ENCODE measurements around the gene TNKS1BP1.

The TNKS1BP1 gene

GRCh38 chr11:57324154-57324885 is 432 bp downstream of the TNKS1BP1 start:
- DNase-seq (ENCODE audit: low spot score), result peak; percentile 77
- in situ Hi-C loops (cut with MboI; ENCODE audit: low pct_unique_long_range_greater_than_20kb, low sequenced_read_pairs, unreplicated experiment), result no loop called here
- no peak for TF ChIP-seq CTCF (IDR thresholded peaks at IDR 0.05; ENCODE audit: extremely low read depth, insufficient read depth, missing control alignments)

DNA sequence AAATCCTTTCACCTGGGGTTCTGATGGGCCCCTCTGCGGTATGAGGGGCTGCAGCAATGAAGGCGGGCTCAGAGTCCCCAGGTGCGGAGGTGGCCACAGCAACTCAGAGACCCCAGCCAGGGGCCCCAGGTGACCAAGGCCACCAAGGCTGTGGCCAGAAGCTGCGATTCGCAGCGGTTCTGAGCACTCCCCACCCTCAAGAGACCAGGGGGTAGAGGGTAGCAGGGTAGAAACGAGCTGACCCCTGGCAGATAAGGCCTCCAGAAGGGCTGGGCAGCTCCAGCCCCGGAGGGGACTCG is 948 bp downstream of the TNKS1BP1 start:
- in situ Hi-C loops (cut with MboI; ENCODE audit: low pct_unique_long_range_greater_than_20kb, low sequenced_read_pairs, unreplicated experiment), result no loop called here
- TF ChIP-seq CTCF (IDR thresholded peaks at IDR 0.05; ENCODE audit: extremely low read depth, insufficient read depth, missing control alignments), result no peak
- DNase-seq (ENCODE audit: low spot score), result no peak

GRCh38 chr11:57323167-57323854 is 1.4 kb downstream of the TNKS1BP1 start:
- in situ Hi-C loops (cut with MboI; ENCODE audit: low pct_unique_long_range_greater_than_20kb, low sequenced_read_pairs, unreplicated experiment), result no loop called here
- no peak for DNase-seq (ENCODE audit: low spot score)
- TF ChIP-seq CTCF (IDR thresholded peaks at IDR 0.05; ENCODE audit: extremely low read depth, insufficient read depth, missing control alignments), result no peak

GRCh38 chr11:57322256-57323166 is 2.2 kb downstream of the TNKS1BP1 start:
- in situ Hi-C loops (cut with MboI; ENCODE audit: low pct_unique_long_range_greater_than_20kb, low sequenced_read_pairs, unreplicated experiment), result no loop called here
- no peak for TF ChIP-seq CTCF (IDR thresholded peaks at IDR 0.05; ENCODE audit: extremely low read depth, insufficient read depth, missing control alignments)
- DNase-seq (ENCODE audit: low spot score), result peak; percentile 58

GRCh38 chr11:57321388-57322255 is 3.1 kb downstream of the TNKS1BP1 start:
- no peak for DNase-seq (ENCODE audit: low spot score)
- TF ChIP-seq CTCF (IDR thresholded peaks at IDR 0.05; ENCODE audit: extremely low read depth, insufficient read depth, missing control alignments), result no peak
- in situ Hi-C loops (cut with MboI; ENCODE audit: low pct_unique_long_range_greater_than_20kb, low sequenced_read_pairs, unreplicated experiment), result no loop called here

Data from GM13977 (cell line).